K562 (cell line): ENCODE results near the gene NEUROD2. TPM values are rescaled to one million over a fixed set of nuclear protein-coding genes. Genes with fewer than 3 reads are reported as not detected.

Experiments used
- CEBPB ChIP-seq: fragments of 450-650 bp; IDR thresholded peaks from 2 replicates; pipeline ENCODE4 v1.6.1; 2016; ENCODE audit warnings: missing genetic modification characterization, missing compliant biosample characterization
- FOXA1 ChIP-seq: fragments of 450-650 bp; IDR thresholded peaks from 2 replicates; pipeline ENCODE4 v1.6.1; 2016; ENCODE audit warnings: mild to moderate bottlenecking, borderline replicate concordance
- GABPA ChIP-seq: fragments of 200-800 bp; sonication (Bioruptor generic); conservative IDR thresholded peaks from 2 replicates; pipeline ENCODE4 v1.6.1; 2016; ENCODE audit warnings: low read depth, missing genetic modification characterization, missing compliant biosample characterization
- GATA2 ChIP-seq: sonication (generic); formaldehyde crosslinking; IDR thresholded peaks from 2 replicates; pipeline ENCODE4 v1.4.0; 2020; ENCODE audit warnings: mild to moderate bottlenecking, missing genetic modification reagents
- GTF2F1 ChIP-seq: IDR thresholded peaks from 2 replicates; pipeline ENCODE4 v1.6.1; 2011; ENCODE audit warnings: low read depth, low read length, improper control_type of control experiment
- HCFC1 ChIP-seq: IDR thresholded peaks from 2 replicates; pipeline ENCODE4 v1.6.1; 2012; ENCODE audit warnings: low read depth, low read length, improper control_type of control experiment
- HES1 ChIP-seq: fragments of 450-650 bp; IDR thresholded peaks from 2 replicates; pipeline ENCODE4 v1.6.1; 2016; ENCODE audit warnings: low read depth, mild to moderate bottlenecking, moderate library complexity
- ILK ChIP-seq: fragments of 450-650 bp; IDR thresholded peaks from 2 replicates; pipeline ENCODE4 v1.6.1; 2016; ENCODE audit warnings: missing genetic modification characterization, low read depth, mild to moderate bottlenecking, missing compliant biosample characterization, moderate library complexity, borderline replicate concordance
- JUND ChIP-seq, 2 experiments: IDR thresholded peaks; 2 replicates in 1 of 2; 3 replicates in 1 of 2; pipeline ENCODE4 v1.6.1; 2011; ENCODE audit warnings: borderline replicate concordance in 2 of 2, low read depth in 2 of 2, low read length in 2 of 2, improper control_type of control experiment in 1 of 2, missing biosample characterization in 1 of 2, missing genetic modification characterization in 1 of 2, missing genetic modification reagents in 1 of 2
- MAFK ChIP-seq: IDR thresholded peaks from 2 replicates; pipeline ENCODE4 v1.6.1; 2011; ENCODE audit warnings: low read length, improper control_type of control experiment
- NFIX ChIP-seq: fragments of 250-450 bp; sonication (Bioruptor Pico); IDR thresholded peaks from 2 replicates; pipeline ENCODE4 v1.4.0; 2020; ENCODE audit warnings: low read depth, mild to moderate bottlenecking, moderate library complexity
- PKNOX1 ChIP-seq: fragments of 450-650 bp; IDR thresholded peaks from 2 replicates; pipeline ENCODE4 v1.6.1; 2016
- POLR2A ChIP-seq: fragments of 450-650 bp; conservative IDR thresholded peaks from 2 replicates; pipeline ENCODE4 v1.6.1; 2016
- PPARD ChIP-seq: fragments of 250-450 bp; sonication (Bioruptor Pico); IDR thresholded peaks from 2 replicates; pipeline ENCODE4 v1.8.0; 2022; ENCODE audit warnings: inconsistent platforms, mild to moderate bottlenecking, moderate library complexity
- SETDB1 ChIP-seq: IDR thresholded peaks from one replicate; pipeline ENCODE4 v1.6.1; 2012; ENCODE audit warnings: low read length, control low read depth, inconsistent platforms
- SMAD1 ChIP-seq: fragments of 150-350 bp; IDR thresholded peaks from 2 replicates; pipeline ENCODE4 v1.6.1; 2014; ENCODE audit warnings: low read length, low read depth; ENCODE audit not compliant: partially characterized antibody
- SMC3 ChIP-seq: conservative IDR thresholded peaks from 2 replicates; pipeline ENCODE4 v1.6.1; 2011; ENCODE audit warnings: low read depth, low read length, improper control_type of control experiment; ENCODE audit not compliant: insufficient read depth
- UBTF ChIP-seq, 2 experiments: IDR thresholded peaks; 2 replicates each; pipeline ENCODE4 v1.6.1; 2012; ENCODE audit warnings: improper control_type of control experiment in 2 of 2, low read depth in 2 of 2, low read length in 2 of 2, borderline replicate concordance in 1 of 2
- ZBTB9 ChIP-seq: fragments of 450-650 bp; formaldehyde crosslinking; IDR thresholded peaks from 2 replicates; pipeline ENCODE4 v1.4.0; 2020; ENCODE audit warnings: mild to moderate bottlenecking, moderate library complexity
- ZNF274 ChIP-seq: IDR thresholded peaks from 2 replicates; pipeline ENCODE4 v1.6.1; 2011; ENCODE audit warnings: low read depth, mild to moderate bottlenecking, low read length, moderate library complexity, borderline replicate concordance
- ZNF3 ChIP-seq: fragments of 250-450 bp; sonication (Bioruptor Pico); IDR thresholded peaks from 2 replicates; pipeline ENCODE4 v1.5.0; 2021; ENCODE audit warnings: mild to moderate bottlenecking, moderate library complexity
- ZNF79 ChIP-seq: fragments of 250-450 bp; sonication (Bioruptor Pico); IDR thresholded peaks from 2 replicates; pipeline ENCODE4 v1.4.0; 2020; ENCODE audit warnings: low read depth, mild to moderate bottlenecking, moderate library complexity
- polyA plus RNA-seq, 8 experiments: library from polyadenylated mRNA; depleted of rRNA in 4 of 8; stranded (reverse) in 5 of 8; unstranded in 3 of 8; fragments of >200 nt; fragmentation: Nextera tagmentation in 2 of 8; fragmentation: Illumina TruSeq in 1 of 8; extraction: Ambion mirVana in 2 of 8; extraction: Trizol in 1 of 8; gene quantifications; 2 replicates each; pipeline versions ENCODE4 v1.2.1 to v1.2.3, GENCODE V29; 2011 to 2014; ENCODE audit warnings: inconsistent platforms in 1 of 8, missing spikeins in 1 of 8
- total RNA-seq, 7 experiments: library from RNA; depleted of rRNA in 6 of 7; stranded (reverse); fragments of >200 nt in 6 of 7; fragmentation: Illumina TruSeq in 2 of 7; extraction: Trizol in 2 of 7; gene quantifications; 2 replicates each; pipeline versions ENCODE4 v1.2.1 to v1.2.3, GENCODE V29; 2011 to 2021; ENCODE audit warnings: low replicate concordance in 1 of 7

NEUROD2 gene
- total and polyA plus RNA-seq, 9 of the 15 experiments (the other 6 are each of a cell fraction or from before 2014, with no cell fraction given): not detected

GRCh38 chr17:39621523-39622379 is 14.0 kb upstream of the NEUROD2 start (continued):
- TF ChIP-seq SETDB1 (no peak), ZBTB9 (CRISPR knock-in tag) (no peak), SMAD1 (no peak), JUND (IDR thresholded peaks at IDR 0.05; ENCODE audit: borderline replicate concordance, low read depth, low read length) (peak; percentile 41), JUND (tag; IDR thresholded peaks at IDR 0.05; ENCODE audit: borderline replicate concordance, low read depth, low read length) (no peak), ZNF3 (no peak), ZNF79 (no peak), ZNF274 (no peak), PKNOX1 (no peak), NFIX (CRISPR knock-in tag) (no peak), HCFC1 (peak; percentile 48), HES1 (no peak), UBTF (IDR thresholded peaks at IDR 0.05; ENCODE audit: borderline replicate concordance in 1 of 2, low read depth in 2 of 2, low read length in 2 of 2) (0 out of 4 replicates have a peak, but pooled peaks of 1 of the 2 experiments have one; percentile 38), GABPA (tag) (no peak), CEBPB (tag) (no peak), FOXA1 (no peak), GTF2F1 (no peak), ILK (no peak), MAFK (no peak), PPARD (CRISPR knock-in tag) (no peak), POLR2A (no peak), SMC3 (peak; percentile 99), GATA2 (CRISPR knock-in tag) (no peak)
